Kasumi-1 (cell line): ENCODE data around the gene KLHDC3.
A peak's percentile ranks its signal among the peaks of the same experiment; 100 is the strongest.

ENCODE experiments used
- DNase-seq, 2 experiments: peaks; one replicate each; lab custom pipeline; 2025; lab: John Stamatoyannopoulos, UW

KLHDC3 gene

GRCh38 chr6:43059168-43060033, 45.4 kb downstream of the KLHDC3 start, which contains the start of the genes KLC4 and MRPL2:
Gene KLC4, plus strand, starts transcription at chr6:43059631. Its CDS starts 1,705 bp downstream, at chr6:43061336.
Gene MRPL2, minus strand, starts transcription at chr6:43059434. Its CDS starts 53 bp downstream, at chr6:43059381.
- peak; percentile 99 for DNase-seq

- no peak for DNase-seq
Observed at GRCh38 chr6:43060034-43060754, 46.1 kb downstream of the KLHDC3 start.

- DNase-seq, result no peak
Observed at GRCh38 chr6:43060755-43061633, 46.9 kb downstream of the KLHDC3 start.

GRCh38 chr6:43061861-43062260, 47.8 kb downstream of the KLHDC3 start:
- DNase-seq, result no peak

GRCh38 chr6:43062818-43063217, 48.8 kb downstream of the KLHDC3 start:
- DNase-seq, result no peak

GRCh38 chr6:43070028-43070632, 56.1 kb downstream of the KLHDC3 start:
- DNase-seq, result peak; percentile 70 to 85
